ENCODE data around the gene CCZ1B.
"Not testable (repeated sequence)": the region's sequence is repeated elsewhere in the genome, so short reads cannot be mapped to it uniquely, and the experiment has no call there.

DNA sequence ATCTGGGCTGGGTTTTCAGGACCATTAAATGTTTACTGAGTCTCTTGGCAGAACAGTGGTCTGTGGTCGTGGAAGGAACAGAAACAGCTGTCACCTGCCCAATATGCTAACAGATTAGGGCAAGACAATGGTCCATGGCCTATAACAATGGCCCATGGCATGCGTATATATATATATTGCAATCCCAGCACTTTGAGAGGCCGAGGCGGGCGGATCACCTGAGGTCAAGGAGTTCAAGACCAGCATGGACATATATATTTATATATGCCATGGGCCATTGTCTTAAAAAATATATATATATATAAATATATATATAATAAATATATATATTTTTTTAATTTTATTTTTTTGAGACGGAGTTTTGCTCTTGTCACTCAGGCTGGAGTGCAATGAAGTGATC lies 44.5 kb downstream of the CCZ1B start:
- TF ChIP-seq CTCF (IDR thresholded peaks at IDR 0.05; ENCODE audit: control extremely low read depth in 1 of 3, insufficient read depth in 1 of 3, low read depth in 1 of 3, low read length in 3 of 3); RAD21 (IDR thresholded peaks at IDR 0.05 in 1 of 2, conservative IDR thresholded peaks at IDR 0.05 in 1 of 2; ENCODE audit: low read depth in 2 of 2, low read length in 2 of 2); SIRT6 (IDR thresholded peaks at IDR 0.05; ENCODE audit: low read length); EP300 (IDR thresholded peaks at IDR 0.05; ENCODE audit: borderline replicate concordance in 1 of 2, low read depth in 2 of 2, low read length in 2 of 2); TCF12 (IDR thresholded peaks at IDR 0.05; ENCODE audit: low read depth, low read length); TEAD4 (IDR thresholded peaks at IDR 0.05; ENCODE audit: low read depth, low read length); ZNF274 (IDR thresholded peaks at IDR 0.05; ENCODE audit: borderline replicate concordance, extremely low read depth, low read length); RFX5 (IDR thresholded peaks at IDR 0.05; ENCODE audit: borderline replicate concordance, low read depth, low read length); POLR2AphosphoS5 (IDR thresholded peaks at IDR 0.05; ENCODE audit: low read depth, low read length); YY1 (IDR thresholded peaks at IDR 0.05; ENCODE audit: low read depth, low read length): not testable (repeated sequence)

All from H1 (cell line).